ENCODE results near the gene ARFRP1.

The ARFRP1 gene

GRCh38 chr20:63681609-63682142, 26.1 kb downstream of the ARFRP1 start:
- Histone ChIP-seq H3K4me3 (replicated peaks; ENCODE audit: low read depth, low read length) (no peak overlapping the region), H3K36me3 (ENCODE audit: control insufficient read depth, insufficient read depth, low read length) (peaks cover 7% of the 10 kb centered on the region)
- DNase-seq (ENCODE audit: extremely low read depth, insufficient read length): no peak

GRCh38 chr20:63680857-63681608, 26.7 kb downstream of the ARFRP1 start:
- no peak for TF ChIP-seq CTCF (IDR thresholded peaks at IDR 0.05; ENCODE audit: insufficient read depth, low read length, poor library complexity, severe bottlenecking)
- H3K36me3 ChIP-seq (ENCODE audit: control insufficient read depth, insufficient read depth, low read length): peaks cover 7% of the 10 kb centered on the region
- H3K4me3 ChIP-seq (replicated peaks; ENCODE audit: low read depth, low read length): no peak overlapping the region
- H3K27me3 ChIP-seq (replicated peaks; ENCODE audit: control insufficient read depth, insufficient read depth, low read length): no peaks in the 10 kb centered on the region
- no peak for DNase-seq (ENCODE audit: extremely low read depth, insufficient read length)

More at GRCh38 chr20:63681609-63682142, 26.1 kb downstream of the ARFRP1 start:
- TF ChIP-seq CTCF (IDR thresholded peaks at IDR 0.05; ENCODE audit: insufficient read depth, low read length, poor library complexity, severe bottlenecking): no peak
- no peaks in the 10 kb centered on the region for H3K27me3 ChIP-seq (replicated peaks; ENCODE audit: control insufficient read depth, insufficient read depth, low read length)

- TF ChIP-seq CTCF (IDR thresholded peaks at IDR 0.05; ENCODE audit: insufficient read depth, low read length, poor library complexity, severe bottlenecking): no peak
- Histone ChIP-seq H3K4me3 (replicated peaks; ENCODE audit: low read depth, low read length) (no peak overlapping the region), H3K36me3 (ENCODE audit: control insufficient read depth, insufficient read depth, low read length) (peaks cover 11% of the 10 kb centered on the region), H3K27me3 (replicated peaks; ENCODE audit: control insufficient read depth, insufficient read depth, low read length) (no peaks in the 10 kb centered on the region)
- no peak for DNase-seq (ENCODE audit: extremely low read depth, insufficient read length)
These were observed 27.3 kb downstream of the ARFRP1 start for GRCh38 chr20:63680427-63680826.

GRCh38 chr20:63679799-63680305, 27.9 kb downstream of the ARFRP1 start:
- Histone ChIP-seq H3K4me3 (replicated peaks; ENCODE audit: low read depth, low read length) (no peak overlapping the region), H3K27me3 (replicated peaks; ENCODE audit: control insufficient read depth, insufficient read depth, low read length) (no peaks in the 10 kb centered on the region), H3K36me3 (ENCODE audit: control insufficient read depth, insufficient read depth, low read length) (peaks cover 11% of the 10 kb centered on the region)
- no peak for TF ChIP-seq CTCF (IDR thresholded peaks at IDR 0.05; ENCODE audit: insufficient read depth, low read length, poor library complexity, severe bottlenecking)
- no peak for DNase-seq (ENCODE audit: extremely low read depth, insufficient read length)

- no peak for DNase-seq (ENCODE audit: extremely low read depth, insufficient read length)
- TF ChIP-seq CTCF (IDR thresholded peaks at IDR 0.05; ENCODE audit: insufficient read depth, low read length, poor library complexity, severe bottlenecking): no peak
- Histone ChIP-seq H3K27me3 (replicated peaks; ENCODE audit: control insufficient read depth, insufficient read depth, low read length) (no peaks in the 10 kb centered on the region), H3K4me3 (replicated peaks; ENCODE audit: low read depth, low read length) (no peak overlapping the region), H3K36me3 (ENCODE audit: control insufficient read depth, insufficient read depth, low read length) (peaks cover 11% of the 10 kb centered on the region)
These were observed 28.9 kb downstream of the ARFRP1 start for GRCh38 chr20:63678667-63679465.
